Neutrophil (primary cell): ENCODE measurements around the gene TRIM31.
A peak's percentile ranks its signal among the peaks of the same experiment; 100 is the strongest.

Experiments
- H3K27ac ChIP-seq: fragments of 200-600 bp; sonication (generic); 2 replicates; pipeline ENCODE4 v1.5.1; 2016; ENCODE audit warnings: mild to moderate bottlenecking, moderate library complexity
- H3K27me3 ChIP-seq: fragments of 200-600 bp; sonication (generic); 2 replicates; pipeline ENCODE4 v1.6.0; 2016; ENCODE audit warnings: mild to moderate bottlenecking
- H3K36me3 ChIP-seq: fragments of 200-600 bp; sonication (generic); 2 replicates; pipeline ENCODE4 v1.5.1; 2017
- H3K4me1 ChIP-seq, 2 experiments: fragments of 200-600 bp in 1 of 2; sonication (generic) in 1 of 2; 1 replicate in 1 of 2; 2 replicates in 1 of 2; pipeline versions ENCODE4 v1.5.1 to v1.6.1; 2013 to 2016; ENCODE audit warnings: low read depth in 1 of 2, low read length in 1 of 2, mild to moderate bottlenecking in 1 of 2, moderate library complexity in 1 of 2; ENCODE audit not compliant: control insufficient read depth in 1 of 2, insufficient read depth in 1 of 2
- H3K4me3 ChIP-seq, 2 experiments: fragments of 200-600 bp in 1 of 2; sonication (generic) in 1 of 2; 1 replicate in 1 of 2; 2 replicates in 1 of 2; pipeline ENCODE4 v1.5.1; 2013 to 2016; ENCODE audit warnings: low read depth in 1 of 2, low read length in 1 of 2, mild to moderate bottlenecking in 1 of 2, moderate library complexity in 1 of 2
- H3K9me3 ChIP-seq: fragments of 200-600 bp; sonication (generic); 2 replicates; pipeline ENCODE4 v1.5.1; 2016
- CTCF ChIP-seq: fragments of 200-600 bp; sonication (generic); IDR thresholded peaks from 2 replicates; pipeline ENCODE4 v1.5.1; 2016; ENCODE audit warnings: antibody characterized with exemption

Gene TRIM31

GRCh38 chr6:30100585-30101443 is 12.1 kb downstream of the TRIM31 start:
- Histone ChIP-seq H3K36me3 (no peaks in the 10 kb centered on the region), H3K4me1 (peaks cover 30 to 34% of the 10 kb centered on the region in 2 experiments), H3K4me3 (peak overlapping the region; percentile 59 to 66), H3K27ac (no peak overlapping the region), H3K9me3 (no peaks in the 10 kb centered on the region), H3K27me3 (peaks cover 100% of the 10 kb centered on the region)
- no peak for TF ChIP-seq CTCF

GRCh38 chr6:30100154-30100553 is 12.7 kb downstream of the TRIM31 start:
- no peak for TF ChIP-seq CTCF
- H3K4me1 ChIP-seq = peaks cover 30 to 34% of the 10 kb centered on the region in 2 experiments
- H3K4me3 ChIP-seq = no peak overlapping the region
- H3K9me3 ChIP-seq = no peaks in the 10 kb centered on the region
- peaks cover 100% of the 10 kb centered on the region for H3K27me3 ChIP-seq
- no peaks in the 10 kb centered on the region for H3K36me3 ChIP-seq
- no peak overlapping the region for H3K27ac ChIP-seq

- H3K4me1 ChIP-seq = peaks cover 24 to 28% of the 10 kb centered on the region in 2 experiments
- no peak overlapping the region for H3K4me3 ChIP-seq
- no peak overlapping the region for H3K27ac ChIP-seq
- TF ChIP-seq CTCF = no peak
- H3K27me3 ChIP-seq = peaks cover 100% of the 10 kb centered on the region
- H3K9me3 ChIP-seq = no peaks in the 10 kb centered on the region
- H3K36me3 ChIP-seq = no peaks in the 10 kb centered on the region
These were observed 14.8 kb downstream of the TRIM31 start for GRCh38 chr6:30097902-30098768.

DNA sequence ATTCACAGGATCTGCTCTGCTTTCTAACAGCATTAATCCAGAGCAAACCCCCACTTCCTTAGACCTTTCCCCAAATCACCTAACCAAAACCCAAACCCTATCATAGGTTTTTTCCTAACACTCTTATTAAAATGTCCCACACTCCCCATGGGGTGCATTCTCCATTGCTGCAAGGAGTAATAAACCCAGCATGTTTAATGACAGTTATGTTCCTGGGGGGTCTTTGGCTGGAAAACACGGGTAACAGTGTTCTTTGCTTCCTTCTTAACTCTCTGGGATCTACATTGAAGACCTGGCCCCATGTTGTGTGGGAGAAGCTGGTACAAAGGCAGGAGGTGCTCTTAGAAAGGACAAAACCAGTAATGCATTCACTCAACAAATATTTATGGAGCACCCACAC is 16.1 kb downstream of the TRIM31 start:
- no peak for TF ChIP-seq CTCF
- Histone ChIP-seq H3K27ac (no peak overlapping the region), H3K9me3 (no peaks in the 10 kb centered on the region), H3K4me3 (no peak overlapping the region), H3K36me3 (no peaks in the 10 kb centered on the region), H3K27me3 (peaks cover 100% of the 10 kb centered on the region), H3K4me1 (peaks cover 11 to 15% of the 10 kb centered on the region in 2 experiments)

- Histone ChIP-seq H3K4me3 (no peak overlapping the region), H3K36me3 (no peaks in the 10 kb centered on the region), H3K27ac (no peak overlapping the region), H3K9me3 (no peaks in the 10 kb centered on the region), H3K27me3 (peaks cover 100% of the 10 kb centered on the region), H3K4me1 (no peaks in the 10 kb centered on the region)
- no peak for TF ChIP-seq CTCF
These were observed 18.8 kb downstream of the TRIM31 start for GRCh38 chr6:30093951-30094661.
